Fibroblast of villous mesenchyme (primary cell): Measurements from ENCODE around the gene ZNF677. TPM values are rescaled to one million over a fixed set of nuclear protein-coding genes. Genes with fewer than 3 reads are reported as not detected.
"Not testable (repeated sequence)": the region's sequence is repeated elsewhere in the genome, so short reads cannot be mapped to it uniquely, and the experiment has no call there.

ENCODE experiments used
- DNase-seq: peaks from one replicate; pipeline ENCODE4 v3.0.0-alpha.2; 2010; ENCODE audit warnings: low read depth
- H3K4me3 ChIP-seq: 2 replicates; pipeline ENCODE4 v1.5.1; 2011; ENCODE audit warnings: low read depth, mild to moderate bottlenecking, low read length
- total RNA-seq: library from RNA; depleted of rRNA; stranded (reverse); fragments of >200 nt; gene quantifications from 2 replicates; pipeline ENCODE4 v1.2.3, GENCODE V29; 2012
- TF ChIP-seq, protein P1 (sequence below): IDR thresholded peaks from 2 replicates; pipeline ENCODE4 v1.5.1; 2012; ENCODE audit warnings: low read depth, mild to moderate bottlenecking, low read length; ENCODE audit not compliant: insufficient read depth

Gene ZNF677
- total RNA-seq, 1 donor: 16.4 TPM

DNA sequence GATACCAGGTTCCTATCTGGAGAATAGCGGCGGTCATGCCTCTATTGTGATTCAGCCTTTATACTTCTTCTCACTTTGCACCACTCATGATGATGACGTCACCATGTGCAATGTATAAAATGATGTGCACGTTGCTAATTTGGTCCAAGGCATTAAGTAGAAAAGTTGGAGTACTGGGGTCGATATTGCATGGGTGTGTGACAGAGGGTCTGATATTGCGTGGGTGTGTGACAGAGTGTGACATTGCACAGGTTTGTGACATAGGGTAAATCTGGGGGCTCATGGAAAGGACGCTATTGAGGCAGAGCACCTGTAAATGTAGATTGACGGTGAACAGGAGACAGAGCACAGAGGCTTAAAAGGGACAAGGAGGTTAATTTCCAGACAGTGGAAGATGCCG, 17.4 kb upstream of the ZNF677 start:
- no peak for DNase-seq
- TF ChIP-seq, protein P1, sequence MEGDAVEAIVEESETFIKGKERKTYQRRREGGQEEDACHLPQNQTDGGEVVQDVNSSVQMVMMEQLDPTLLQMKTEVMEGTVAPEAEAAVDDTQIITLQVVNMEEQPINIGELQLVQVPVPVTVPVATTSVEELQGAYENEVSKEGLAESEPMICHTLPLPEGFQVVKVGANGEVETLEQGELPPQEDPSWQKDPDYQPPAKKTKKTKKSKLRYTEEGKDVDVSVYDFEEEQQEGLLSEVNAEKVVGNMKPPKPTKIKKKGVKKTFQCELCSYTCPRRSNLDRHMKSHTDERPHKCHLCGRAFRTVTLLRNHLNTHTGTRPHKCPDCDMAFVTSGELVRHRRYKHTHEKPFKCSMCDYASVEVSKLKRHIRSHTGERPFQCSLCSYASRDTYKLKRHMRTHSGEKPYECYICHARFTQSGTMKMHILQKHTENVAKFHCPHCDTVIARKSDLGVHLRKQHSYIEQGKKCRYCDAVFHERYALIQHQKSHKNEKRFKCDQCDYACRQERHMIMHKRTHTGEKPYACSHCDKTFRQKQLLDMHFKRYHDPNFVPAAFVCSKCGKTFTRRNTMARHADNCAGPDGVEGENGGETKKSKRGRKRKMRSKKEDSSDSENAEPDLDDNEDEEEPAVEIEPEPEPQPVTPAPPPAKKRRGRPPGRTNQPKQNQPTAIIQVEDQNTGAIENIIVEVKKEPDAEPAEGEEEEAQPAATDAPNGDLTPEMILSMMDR: no peak
- H3K4me3 ChIP-seq: no peak overlapping the region

DNA sequence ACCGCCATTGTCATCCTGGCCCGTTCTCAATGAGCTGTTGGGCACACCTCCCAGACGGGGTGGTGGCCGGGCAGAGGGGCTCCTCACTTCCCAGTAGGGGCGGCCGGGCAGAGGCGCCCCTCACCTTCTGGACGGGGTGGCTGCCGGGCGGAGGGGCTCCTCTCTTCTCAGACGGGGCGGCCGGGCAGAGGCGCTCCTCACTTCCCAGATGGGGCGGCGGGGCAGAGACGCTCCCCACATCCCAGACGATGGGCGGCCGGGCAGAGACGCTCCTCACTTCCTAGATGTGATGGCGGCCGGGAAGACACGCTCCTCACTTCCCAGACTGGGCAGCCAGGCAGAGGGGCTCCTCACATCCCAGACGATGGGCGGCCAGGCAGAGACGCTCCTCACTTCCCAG, 15.2 kb upstream of the ZNF677 start:
- not testable (repeated sequence) for DNase-seq

DNA sequence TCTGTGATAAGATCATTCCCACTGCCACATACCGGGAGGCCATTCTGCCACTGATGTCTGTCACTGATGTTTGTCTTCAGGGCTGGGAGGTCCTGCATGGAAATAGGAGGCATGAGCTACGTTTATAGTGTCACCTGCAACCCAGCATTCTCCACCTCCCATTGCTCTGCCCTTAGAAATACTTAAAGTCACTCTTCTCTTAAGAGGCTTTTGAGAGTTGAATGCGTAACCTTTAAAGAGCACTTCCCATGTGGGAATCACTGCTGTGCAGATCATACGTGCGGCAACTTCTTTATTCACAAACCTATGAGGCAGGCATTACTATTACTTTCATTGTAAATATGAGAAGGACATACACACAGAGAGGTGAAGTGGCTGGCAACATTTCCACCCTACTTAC, 12.9 kb upstream of the ZNF677 start, which contains the start of gene VN1R4:
TSS of gene VN1R4 (minus strand) at position 101 of the 400 bp plus-strand sequence. CDS start at position 43, 58 bp downstream.
- H3K4me3 ChIP-seq, DNase-seq: not testable (repeated sequence)

More for the DNA sequence above, 15.2 kb upstream of the ZNF677 start:
- H3K4me3 ChIP-seq: not testable (repeated sequence)

DNA sequence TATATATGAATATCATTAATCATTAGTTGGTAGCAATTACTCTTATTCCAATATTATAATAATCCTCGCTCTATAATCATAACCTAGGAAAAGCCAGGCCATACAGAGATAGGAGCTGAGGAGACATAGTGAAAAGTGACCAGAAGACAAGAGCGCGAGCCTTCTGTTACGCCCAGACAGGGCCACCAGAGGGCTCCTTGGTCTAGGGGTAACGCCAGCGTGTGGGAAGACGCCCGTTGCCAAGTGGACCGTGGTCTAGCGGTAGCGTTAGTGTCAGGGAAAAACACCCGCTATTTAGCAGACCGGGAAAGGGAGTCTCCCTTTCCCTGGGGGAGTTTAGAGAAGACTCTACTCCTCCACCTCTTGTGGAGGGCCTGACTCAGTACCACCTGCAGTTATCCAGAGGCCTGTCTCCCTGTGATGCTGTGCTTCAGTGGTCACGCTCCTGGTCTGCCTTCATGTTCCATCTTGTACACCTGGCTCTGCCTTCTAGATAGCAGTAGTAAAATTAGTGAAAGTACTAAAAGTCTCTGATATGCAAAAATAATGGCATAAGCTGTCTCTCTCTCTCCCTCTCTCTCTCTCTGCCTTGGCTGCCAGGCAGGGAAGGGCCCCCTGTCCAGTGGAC, 3.2 kb upstream of the ZNF677 start, which contains the start of gene VN1R2:
TSS of gene VN1R2 (plus strand) at position 578 of the 628 bp plus-strand sequence. CDS start 84 bp downstream, outside the sequence.
- not testable (repeated sequence) for DNase-seq, H3K4me3 ChIP-seq

DNA sequence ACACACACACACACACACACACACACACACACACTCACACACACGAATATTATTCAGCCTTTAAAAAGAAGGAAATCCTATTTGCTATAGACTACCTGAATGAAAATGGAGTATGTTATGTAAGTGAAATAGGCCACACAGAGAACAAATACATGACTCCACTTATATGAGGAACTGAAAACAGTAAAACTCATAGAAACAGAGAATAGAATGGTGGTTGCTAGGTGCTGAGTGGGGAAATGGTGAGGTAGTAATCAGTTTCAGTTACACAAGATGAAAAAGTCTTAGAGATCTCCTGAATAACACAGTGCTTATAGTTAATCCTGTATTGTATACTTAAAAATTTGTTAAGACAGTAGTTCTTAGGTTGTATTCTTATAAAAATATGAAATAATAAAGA, 8.2 kb downstream of the ZNF677 start:
- H3K4me3 ChIP-seq: no peak overlapping the region
- DNase-seq: no peak
- TF ChIP-seq, protein P1: no peak

DNA sequence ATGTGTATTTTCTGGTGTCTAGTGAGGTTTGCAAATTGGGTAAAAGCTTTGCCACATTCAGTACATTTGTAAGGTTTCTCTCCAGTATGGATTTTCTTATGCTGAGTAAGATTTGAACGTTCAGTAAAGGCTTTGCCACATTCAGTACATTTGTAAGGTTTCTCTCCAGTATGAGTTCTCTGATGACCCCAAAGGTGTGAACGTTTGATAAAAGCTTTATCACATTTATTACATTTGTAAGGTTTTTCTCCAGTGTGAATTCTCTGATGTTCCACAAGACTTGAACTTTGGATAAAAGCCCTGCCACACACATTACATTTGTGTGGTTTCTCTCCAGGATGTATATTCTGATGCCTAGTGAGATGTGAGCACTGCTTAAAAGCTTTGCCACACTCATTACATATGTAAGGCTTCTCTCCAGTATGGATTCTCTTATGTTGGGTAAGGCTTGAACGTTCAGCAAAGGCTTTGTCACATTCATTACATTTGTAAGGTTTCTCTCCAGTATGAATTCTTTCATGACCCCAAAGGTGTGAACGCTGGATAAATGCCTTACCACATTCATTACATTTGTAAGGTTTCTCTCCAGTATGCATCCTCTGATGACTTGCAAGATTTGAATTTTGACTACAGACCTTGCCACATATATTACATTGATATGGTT, 17.4 kb downstream of the ZNF677 start:
- TF ChIP-seq, protein P1: no peak
- H3K4me3 ChIP-seq: no peak overlapping the region
- no peak for DNase-seq

DNA sequence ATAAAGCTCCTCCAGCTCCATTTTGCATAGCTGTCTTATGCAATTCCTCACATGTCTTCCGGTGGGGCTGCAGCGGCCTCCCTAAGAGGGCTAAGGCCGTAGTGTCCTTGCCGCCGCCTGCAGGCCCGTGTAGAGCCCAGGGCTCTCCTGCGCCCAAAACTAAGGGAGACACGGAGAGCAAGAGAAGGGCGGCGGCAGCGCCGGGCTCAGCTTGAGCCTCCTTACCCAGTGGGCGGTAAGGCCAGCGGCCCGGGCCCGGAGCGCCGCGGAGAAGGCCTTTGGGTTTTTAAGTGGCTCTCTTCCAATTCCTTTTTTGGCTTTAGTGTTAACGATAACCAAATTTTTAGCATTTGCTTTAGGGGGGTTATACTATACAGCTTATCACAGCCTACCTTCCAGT, 30.1 kb downstream of the ZNF677 start:
- TF ChIP-seq, protein P1: no peak
- no peak for DNase-seq
- no peak overlapping the region for H3K4me3 ChIP-seq

DNA sequence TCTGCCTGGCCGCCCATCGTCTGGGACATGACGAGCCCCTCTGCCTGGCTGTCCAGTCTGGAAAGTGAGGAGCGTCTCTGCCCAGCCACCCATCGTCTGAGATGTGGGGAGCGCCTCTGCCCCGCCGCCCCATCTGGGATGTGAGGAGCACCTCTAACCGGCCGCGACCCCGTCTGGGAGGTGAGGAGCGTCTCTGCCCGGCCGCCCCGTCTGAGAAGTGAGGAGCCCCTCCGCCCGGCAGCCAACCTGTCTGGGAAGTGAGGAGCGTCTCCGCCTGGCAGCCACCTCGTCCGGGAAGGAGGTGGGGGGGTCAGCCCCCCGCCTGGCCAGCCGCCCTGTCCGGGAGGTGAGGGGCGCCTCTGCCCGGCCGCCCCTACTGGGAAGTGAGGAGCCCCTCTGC, 32.0 kb downstream of the ZNF677 start:
- DNase-seq: not testable (repeated sequence)

DNA sequence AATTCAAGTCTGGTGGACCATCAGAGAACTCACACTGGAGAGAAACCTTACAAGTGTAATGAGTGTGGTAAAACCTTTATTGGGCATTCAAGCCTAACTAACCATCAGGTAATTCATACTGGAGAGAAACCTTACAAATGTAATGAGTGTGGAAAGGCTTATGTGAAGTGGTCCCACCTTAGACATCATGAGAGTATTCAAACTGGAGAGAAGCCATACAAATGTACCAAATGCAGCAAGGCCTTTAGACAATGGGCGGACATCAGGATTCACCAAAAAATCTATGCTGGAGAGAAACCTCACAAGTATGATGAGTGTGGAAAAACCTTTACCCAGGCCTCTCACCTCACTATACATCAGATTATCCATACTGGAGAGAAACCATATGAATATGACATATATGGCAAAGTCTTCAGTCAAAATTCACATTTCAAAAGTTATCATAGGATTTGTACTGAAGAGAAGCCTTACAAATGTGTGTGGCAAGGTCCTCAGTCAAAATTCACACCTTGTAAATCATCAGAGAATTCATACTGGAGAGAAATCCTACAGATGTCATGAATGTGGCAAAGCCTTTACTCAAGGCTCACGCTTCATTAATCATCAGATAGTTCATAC, 41.9 kb downstream of the ZNF677 start:
- DNase-seq: no peak
- TF ChIP-seq, protein P1: no peak
- H3K4me3 ChIP-seq: no peak overlapping the region

More for the DNA sequence above, 32.0 kb downstream of the ZNF677 start:
- not testable (repeated sequence) for H3K4me3 ChIP-seq

DNA sequence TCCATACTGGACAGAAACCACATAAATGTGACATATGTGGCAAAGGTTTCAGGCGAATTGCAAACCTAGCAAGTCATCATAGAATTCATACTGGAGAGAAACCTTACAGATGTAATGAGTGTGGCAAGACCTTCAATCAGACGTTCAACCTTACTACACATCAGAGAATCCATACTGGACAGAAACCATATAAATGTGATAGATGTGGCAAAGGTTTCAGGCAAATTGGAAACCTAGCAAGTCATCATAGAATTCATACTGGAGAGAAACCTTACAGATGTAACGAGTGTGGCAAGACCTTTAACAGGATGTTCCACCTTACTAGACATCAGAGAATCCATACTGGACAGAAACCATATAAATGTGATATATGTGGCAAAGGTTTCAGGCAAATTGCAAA, 43.1 kb downstream of the ZNF677 start:
- not testable (repeated sequence) for H3K4me3 ChIP-seq, DNase-seq
